Measurements from ENCODE around the gene TMEM121B. TPM values are rescaled to one million over a fixed set of nuclear protein-coding genes. Genes with fewer than 3 reads are reported as not detected.

The TMEM121B gene
- total RNA-seq, 1 donor from 2014 or later = 2.2 TPM

- DNase-seq (ENCODE audit: missing footprints) = no peak
- ATAC-seq = no peak
- intact Hi-C loops (cut with DNase I) = no loop called here
These were observed 5.1 kb downstream of the TMEM121B start for GRCh38 chr22:17115945-17116565.

- DNase-seq (ENCODE audit: missing footprints) (no peak), ATAC-seq (no peak)
- intact Hi-C loops (cut with DNase I) = no loop called here
These were observed 5.9 kb downstream of the TMEM121B start for GRCh38 chr22:17115236-17115635.

GRCh38 chr22:17114898-17115235 lies 6.3 kb downstream of the TMEM121B start:
- no peak for DNase-seq (ENCODE audit: missing footprints)
- intact Hi-C loops (cut with DNase I) = no loop called here
- no peak for ATAC-seq

DNA sequence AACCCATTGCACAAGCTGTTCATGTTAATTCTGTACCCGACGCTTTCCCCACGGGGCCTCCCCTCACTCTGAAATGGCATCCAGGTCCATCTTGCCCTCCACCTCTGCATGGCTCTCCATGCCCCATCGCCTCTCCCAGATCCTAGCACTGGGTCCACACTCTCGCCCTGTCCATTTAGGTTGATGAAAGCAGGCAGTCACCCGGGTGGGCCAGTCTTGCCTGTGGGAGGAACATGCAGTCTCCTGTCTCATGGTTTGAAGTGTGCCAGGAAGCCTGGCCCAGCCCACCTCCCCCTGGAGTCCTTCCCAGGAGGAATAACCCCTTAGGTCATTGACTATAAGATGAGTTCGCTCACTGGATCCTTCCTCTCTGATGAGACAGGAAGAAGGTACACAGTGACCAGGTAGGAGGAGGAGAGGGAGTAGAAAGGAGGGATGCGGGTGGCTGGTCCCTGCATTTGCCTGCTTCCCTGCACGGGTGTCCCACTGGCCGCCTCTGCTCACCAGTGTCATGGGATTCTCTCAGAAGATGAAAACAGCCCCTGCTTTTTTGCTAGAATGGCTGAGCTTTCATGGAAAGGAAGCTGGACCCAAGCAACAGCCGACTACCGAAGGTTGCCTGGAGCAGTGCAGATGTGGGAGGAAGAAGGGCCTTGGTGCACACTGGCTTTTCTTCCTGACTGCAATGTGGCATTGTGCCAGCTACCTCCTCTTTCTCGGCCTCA lies 6.8 kb downstream of the TMEM121B start:
- ATAC-seq (no peak), DNase-seq (ENCODE audit: missing footprints) (peak; percentile 64)
- intact Hi-C loops (cut with DNase I) = no loop called here

DNA sequence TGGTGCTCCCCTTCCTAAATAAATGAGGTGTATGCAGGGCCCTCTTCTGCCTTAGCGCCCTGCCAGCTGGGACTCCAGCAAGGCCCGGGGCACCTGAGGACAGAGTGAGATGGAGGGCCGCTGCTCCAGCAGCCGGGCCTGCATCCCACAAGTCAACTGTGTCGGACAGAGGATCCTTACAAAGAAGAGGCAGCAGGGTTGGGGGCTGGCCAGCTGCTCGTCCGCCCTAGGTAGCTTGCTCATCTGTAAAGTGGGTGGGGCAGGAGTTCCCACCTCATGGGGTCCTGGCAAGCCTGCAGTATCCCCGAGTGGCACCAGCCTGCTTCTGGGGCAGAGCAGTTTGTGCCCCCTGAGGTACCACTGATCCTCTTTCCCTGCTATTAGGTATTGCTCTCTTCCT lies 7.6 kb downstream of the TMEM121B start:
- DNase-seq (ENCODE audit: missing footprints) = no peak
- intact Hi-C loops (cut with DNase I) = no loop called here
- ATAC-seq = no peak

- DNase-seq (ENCODE audit: missing footprints) (no peak), ATAC-seq (no peak)
- intact Hi-C loops (cut with DNase I) = no loop called here
These were observed 8.6 kb downstream of the TMEM121B start for GRCh38 chr22:17112491-17113042.

DNA sequence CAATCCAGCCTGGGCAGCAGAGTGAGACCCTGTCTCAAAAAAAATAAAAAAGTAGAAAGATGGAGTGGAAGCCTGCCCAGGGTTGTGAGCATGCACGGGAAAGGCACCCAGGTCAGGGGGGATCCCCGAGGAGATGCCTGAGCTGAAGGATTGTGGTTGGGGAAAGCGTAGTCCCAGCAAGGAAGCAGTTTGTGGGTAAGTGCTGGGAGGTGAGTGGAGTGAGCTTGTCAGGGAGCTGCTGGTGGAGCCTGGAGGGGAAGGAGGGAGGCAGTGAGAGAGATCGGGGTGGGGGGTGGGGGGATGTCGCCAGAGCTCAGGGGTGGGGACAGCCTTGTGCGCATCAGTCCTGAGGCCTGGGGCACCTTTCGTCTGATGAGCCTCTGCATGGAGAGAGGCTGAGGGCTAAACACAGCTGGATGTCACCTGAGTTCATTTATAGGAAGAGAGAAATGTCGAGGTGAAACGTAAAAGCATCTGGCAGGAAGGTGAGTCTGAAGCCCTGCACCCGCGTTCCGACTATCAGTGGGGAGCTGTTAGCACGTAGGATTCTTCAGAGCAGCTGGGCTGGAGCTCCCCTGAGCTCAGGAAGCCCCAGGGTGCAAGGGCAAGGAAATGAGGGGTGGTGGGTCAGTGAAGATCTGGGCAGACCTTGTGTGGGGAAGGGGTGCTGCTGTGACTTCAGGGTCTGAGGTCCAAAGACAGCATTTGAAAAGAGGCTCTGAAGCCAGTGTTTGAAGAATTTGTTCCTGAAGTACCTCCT lies 10.2 kb downstream of the TMEM121B start:
- no peak for ATAC-seq

DNA sequence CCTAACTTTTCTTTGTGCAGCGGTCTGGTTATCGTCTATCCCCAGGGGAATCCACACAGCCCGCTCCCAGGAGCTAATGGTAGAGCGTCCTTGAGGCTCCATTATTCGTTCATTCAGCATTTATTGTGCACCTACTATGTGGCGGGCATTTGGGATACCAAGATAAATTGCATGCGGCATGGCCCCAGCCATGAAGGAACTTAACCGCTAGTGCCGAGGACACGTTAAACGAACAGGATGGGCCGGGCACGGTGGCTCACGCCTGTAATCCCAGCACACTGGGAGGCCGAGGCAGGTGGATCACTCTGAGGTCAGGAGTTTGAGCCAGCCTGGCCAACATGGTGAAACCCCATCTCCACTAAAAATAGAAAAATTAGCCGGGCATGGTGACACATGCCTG lies 11.2 kb downstream of the TMEM121B start:
- no peak for DNase-seq (ENCODE audit: missing footprints)
- ATAC-seq = no peak
- intact Hi-C loops (cut with DNase I) = no loop called here

More for the DNA sequence above, 10.2 kb downstream of the TMEM121B start:
- DNase-seq (ENCODE audit: missing footprints) = no peak
- intact Hi-C loops (cut with DNase I) = no loop called here

DNA sequence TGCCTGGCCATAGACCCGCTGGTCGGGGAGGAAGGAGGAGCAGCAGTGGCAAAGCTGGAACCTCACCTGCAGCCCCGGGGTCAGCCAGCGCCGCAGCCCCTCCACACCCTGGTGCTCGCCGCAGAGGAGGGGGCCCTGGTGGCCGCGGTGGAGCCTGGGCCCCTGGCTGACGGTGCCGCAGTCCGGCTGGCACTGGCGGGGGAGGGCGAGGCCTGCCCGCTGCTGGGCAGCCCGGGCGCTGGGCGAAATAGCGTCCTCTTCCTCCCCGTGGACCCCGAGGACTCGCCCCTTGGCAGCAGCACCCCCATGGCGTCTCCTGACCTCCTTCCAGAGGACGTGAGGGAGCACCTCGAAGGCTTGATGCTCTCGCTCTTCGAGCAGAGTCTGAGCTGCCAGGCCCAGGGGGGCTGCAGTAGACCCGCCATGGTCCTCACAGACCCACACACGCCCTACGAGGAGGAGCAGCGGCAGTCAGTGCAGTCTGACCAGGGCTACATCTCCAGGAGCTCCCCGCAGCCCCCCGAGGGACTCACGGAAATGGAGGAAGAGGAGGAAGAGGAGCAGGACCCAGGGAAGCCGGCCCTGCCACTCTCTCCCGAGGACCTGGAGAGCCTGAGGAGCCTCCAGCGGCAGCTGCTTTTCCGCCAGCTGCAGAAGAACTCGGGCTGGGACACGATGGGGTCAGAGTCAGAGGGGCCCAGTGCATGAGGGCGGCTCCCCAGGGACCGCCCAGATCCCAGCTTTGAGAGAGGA lies 11.9 kb downstream of the TMEM121B start:
- ATAC-seq (no peak), DNase-seq (ENCODE audit: missing footprints) (peak; percentile 64)
- intact Hi-C loops (cut with DNase I) = no loop called here

DNA sequence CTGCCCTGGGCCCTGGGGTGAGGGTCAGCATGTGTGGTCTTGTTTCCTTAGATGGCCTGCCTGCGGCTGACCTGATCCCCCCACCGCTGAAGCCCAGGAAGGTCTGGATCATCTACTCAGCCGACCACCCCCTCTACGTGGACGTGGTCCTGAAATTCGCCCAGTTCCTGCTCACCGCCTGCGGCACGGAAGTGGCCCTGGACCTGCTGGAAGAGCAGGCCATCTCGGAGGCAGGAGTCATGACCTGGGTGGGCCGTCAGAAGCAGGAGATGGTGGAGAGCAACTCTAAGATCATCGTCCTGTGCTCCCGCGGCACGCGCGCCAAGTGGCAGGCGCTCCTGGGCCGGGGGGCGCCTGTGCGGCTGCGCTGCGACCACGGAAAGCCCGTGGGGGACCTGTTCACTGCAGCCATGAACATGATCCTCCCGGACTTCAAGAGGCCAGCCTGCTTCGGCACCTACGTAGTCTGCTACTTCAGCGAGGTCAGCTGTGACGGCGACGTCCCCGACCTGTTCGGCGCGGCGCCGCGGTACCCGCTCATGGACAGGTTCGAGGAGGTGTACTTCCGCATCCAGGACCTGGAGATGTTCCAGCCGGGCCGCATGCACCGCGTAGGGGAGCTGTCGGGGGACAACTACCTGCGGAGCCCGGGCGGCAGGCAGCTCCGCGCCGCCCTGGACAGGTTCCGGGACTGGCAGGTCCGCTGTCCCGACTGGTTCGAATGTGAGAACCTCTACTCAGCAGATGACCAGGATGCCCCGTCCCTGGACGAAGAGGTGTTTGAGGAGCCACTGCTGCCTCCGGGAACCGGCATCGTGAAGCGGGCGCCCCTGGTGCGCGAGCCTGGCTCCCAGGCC lies 12.7 kb downstream of the TMEM121B start:
- intact Hi-C loops (cut with DNase I) = no loop called here
- ATAC-seq = no peak
- DNase-seq (ENCODE audit: missing footprints) = no peak

GRCh38 chr22:17107547-17107810 lies 13.7 kb downstream of the TMEM121B start:
- intact Hi-C loops (cut with DNase I) = no loop called here
- no peak for DNase-seq (ENCODE audit: missing footprints)
- no peak for ATAC-seq

- ATAC-seq (peak; percentile 58), DNase-seq (ENCODE audit: missing footprints) (no peak)
- intact Hi-C loops (cut with DNase I) = no loop called here
These were observed 14.2 kb downstream of the TMEM121B start for GRCh38 chr22:17106785-17107546.

DNA sequence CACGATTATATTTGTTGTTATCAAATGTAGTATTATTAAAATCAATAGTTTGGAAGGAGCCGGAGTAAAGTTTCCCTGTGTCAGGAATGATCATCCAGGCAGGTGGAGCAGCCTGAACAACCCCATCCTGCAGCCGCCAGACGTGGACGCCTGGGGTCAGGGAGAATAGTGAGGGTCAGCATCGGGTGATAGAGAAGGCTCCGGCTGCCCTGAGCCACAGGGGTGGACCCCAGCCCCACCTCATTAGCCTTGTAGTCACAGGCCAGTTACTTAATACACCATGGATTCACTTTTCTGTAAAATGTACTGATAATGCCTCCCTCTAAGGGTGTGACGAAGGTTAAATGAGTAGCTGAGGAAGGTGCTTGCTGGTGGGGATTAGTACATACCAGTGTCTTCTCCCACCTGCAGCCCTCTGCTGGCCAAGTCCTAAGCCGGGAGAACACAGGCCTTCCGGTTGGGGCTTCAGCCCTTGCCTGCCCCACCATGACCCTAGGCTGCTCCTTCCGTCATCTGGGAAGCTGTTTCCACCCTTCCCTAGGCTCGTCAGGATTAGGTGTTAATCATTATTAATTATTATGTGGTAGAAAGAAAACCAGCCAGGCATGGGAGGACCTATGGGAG lies 14.9 kb downstream of the TMEM121B start:
- intact Hi-C loops (cut with DNase I) = no loop called here
- ATAC-seq (peak; percentile 45), DNase-seq (ENCODE audit: missing footprints) (no peak)

DNA sequence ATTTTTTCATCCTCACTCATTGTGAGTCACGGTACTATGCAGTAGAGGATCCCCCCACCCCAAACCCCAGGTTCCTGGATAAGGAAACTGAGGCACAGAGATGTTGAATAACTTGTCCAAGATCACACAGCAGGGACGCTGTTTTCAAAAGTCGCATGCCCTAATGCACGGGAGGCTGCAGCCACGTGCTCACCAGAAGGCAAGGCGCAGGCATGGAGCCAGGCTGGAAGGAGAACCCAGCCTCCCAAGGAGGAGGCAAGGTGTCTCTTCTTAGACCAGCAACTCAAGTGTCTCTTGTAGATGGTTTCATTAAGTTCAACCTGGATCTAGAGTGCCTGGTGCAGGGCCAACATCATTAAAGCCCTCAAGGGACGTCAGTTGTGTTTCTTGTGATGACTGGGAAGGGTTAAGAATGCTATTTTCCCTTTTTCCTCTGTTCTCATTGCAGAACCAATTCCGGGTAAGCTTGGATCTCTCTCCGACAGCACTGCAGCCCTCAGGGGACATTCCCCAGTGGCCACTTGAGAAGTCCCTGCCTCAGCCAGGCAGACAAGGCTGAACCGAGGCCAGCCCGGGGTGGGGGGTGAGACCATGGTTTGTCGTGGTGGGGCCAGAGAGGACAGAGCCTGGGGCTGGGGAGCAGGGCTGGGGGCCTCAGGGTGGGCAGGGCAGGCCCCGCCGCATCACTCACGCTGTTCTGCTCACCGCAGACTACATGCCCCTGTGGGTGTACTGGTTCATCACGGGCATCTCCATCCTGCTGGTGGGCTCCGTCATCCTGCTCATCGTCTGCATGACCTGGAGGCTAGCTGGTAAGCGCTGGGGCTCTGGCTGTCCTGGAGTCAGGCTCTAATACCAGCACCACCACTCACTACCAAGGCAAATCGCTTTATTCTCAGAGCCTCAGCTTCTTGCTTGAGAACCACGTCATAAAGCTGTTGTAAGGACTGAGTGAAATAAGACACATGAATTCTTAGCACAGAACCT lies 15.7 kb downstream of the TMEM121B start:
- no peak for ATAC-seq
- intact Hi-C loops (cut with DNase I) = no loop called here
- DNase-seq (ENCODE audit: missing footprints) = no peak

GRCh38 chr22:17104336-17104935 lies 16.7 kb downstream of the TMEM121B start:
- intact Hi-C loops (cut with DNase I) = no loop called here
- DNase-seq (ENCODE audit: missing footprints) (no peak), ATAC-seq (no peak)

- ATAC-seq (no peak), DNase-seq (ENCODE audit: missing footprints) (no peak)
- intact Hi-C loops (cut with DNase I) = no loop called here
These were observed 17.8 kb downstream of the TMEM121B start for GRCh38 chr22:17103351-17103750.

Data from Right ventricle myocardium inferior (tissue), 1 donor.